ENCODE measurements around the gene TMEM179B.
A peak's percentile ranks its signal among the peaks of the same experiment; 100 is the strongest.
"Not testable (repeated sequence)": the region's sequence is repeated elsewhere in the genome, so short reads cannot be mapped to it uniquely, and the experiment has no call there.

The TMEM179B gene

GRCh38 chr11:62791501-62792201 is 4.4 kb downstream of the TMEM179B start, which contains the start of gene TMEM223:
Gene TMEM223, minus strand, starts transcription at chr11:62792006. Its CDS starts 12 bp downstream, at chr11:62791994.
- DNase-seq = peak; percentile 93

GRCh38 chr11:62792202-62792575 is 5.0 kb downstream of the TMEM179B start:
- no peak for DNase-seq

GRCh38 chr11:62794201-62794775 is 7.1 kb downstream of the TMEM179B start:
- DNase-seq = no peak

- no peak for DNase-seq
Observed at GRCh38 chr11:62796281-62796680, 9.1 kb downstream of the TMEM179B start.

DNA sequence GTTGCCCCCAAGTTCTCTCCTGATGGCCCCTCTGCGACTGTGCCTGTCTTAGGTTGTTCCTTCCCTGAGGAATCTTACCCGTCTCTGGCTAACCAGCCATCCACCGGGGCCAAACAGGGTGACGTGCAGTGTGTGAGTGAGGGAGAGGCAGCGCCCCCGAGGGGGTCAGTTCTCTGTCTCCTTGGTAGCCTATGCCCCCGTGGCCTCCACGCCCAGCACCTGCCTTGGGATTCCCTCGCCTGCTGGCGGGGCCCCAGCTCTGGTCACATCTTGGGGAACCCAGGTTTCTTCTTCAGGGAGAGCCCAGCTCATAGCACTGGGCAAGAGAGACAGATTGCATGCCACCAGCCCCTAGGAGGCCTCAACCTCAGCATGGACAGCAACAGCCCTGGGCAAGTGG is 12.3 kb downstream of the TMEM179B start:
- DNase-seq = no peak

DNA sequence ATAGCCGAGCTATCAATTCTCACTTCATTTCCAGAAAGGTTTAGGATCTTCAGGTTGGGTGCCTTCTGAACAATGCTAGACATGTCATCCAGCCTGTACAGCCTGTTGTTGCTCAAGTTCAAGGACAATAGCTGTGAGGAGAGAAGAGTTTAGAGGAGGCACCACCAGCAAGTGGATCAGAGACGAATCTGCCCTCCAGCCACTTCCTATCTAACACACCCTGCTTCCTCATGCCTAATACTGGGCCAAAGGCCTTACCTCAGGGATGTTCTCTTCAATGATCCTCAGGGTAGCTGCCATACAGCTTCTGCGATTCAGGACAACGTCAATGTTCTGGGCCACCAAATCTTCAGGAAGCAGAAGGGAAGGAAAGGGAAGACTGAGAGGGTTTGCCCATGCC is 13.9 kb downstream of the TMEM179B start:
- DNase-seq = no peak

GRCh38 chr11:62804310-62805075 is 17.3 kb downstream of the TMEM179B start:
- peak; percentile 27 for DNase-seq

DNA sequence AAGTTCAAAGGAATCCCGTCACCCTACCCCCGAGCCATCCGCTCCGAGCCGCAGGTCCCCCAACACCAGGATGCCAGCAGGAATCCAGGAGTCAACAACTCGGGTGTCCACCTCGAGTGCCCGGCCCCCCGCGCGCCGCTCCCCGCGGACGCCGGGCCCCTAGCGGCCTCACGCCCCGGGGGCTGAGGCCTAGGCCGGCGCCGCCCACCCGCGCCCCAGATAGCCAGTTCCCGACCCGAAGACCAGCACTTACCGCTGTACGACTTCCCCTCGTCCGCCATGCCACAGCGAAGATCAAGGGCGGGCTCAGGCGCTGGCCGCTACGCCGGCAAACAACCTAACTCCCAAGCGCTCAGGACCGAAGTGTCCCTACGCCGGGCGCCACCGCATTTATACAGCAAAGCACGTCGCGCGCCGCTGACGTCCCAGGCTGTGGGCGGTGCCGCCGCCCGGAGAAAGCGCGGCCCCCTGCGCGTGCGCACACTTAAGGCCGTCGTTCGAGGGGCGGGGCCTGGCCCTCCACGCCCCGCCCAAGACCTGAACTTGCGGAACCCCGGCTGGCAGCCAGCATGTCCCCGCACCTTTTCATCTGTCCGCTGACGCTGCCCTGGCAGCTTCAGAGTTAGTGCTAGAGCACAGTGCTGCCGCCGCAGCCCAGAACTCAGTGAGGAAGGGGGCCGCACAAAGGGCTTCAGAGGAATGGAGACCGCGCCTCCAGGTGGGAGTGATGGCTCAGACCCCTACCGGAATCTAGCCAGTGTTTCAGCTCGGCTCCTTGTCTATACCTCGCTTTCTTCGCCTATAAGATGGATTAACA is 18.1 kb downstream of the TMEM179B start, which contains the start of gene NXF1:
Gene NXF1 (minus strand): TSS at position 365 of the 817 bp plus-strand sequence. CDS start 84 bp downstream, at position 281.
- DNase-seq = peak; percentile 99

DNA sequence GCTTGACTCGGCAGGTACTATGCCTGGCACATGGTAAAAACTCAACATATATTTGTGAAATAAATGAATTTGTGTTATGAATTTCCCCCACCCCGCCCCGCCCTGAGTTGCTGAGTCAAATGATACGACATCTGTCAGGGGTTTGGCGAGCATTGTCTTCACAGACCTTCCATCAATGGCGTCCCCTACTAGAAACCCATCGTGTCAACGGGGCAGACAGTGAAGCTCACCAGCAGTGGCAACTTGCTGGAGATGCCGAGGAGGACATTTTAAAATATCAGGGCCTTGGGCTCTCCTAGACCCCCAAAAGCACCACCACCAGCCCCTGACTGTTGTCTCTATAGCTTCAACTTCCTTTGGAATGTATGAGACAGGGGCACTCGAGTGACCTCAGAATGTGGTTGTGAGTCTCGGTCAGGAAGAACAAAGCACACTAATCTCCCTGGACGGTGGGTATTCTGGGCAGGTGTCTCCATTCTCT is 18.8 kb downstream of the TMEM179B start:
- peak; percentile 60 for DNase-seq

DNA sequence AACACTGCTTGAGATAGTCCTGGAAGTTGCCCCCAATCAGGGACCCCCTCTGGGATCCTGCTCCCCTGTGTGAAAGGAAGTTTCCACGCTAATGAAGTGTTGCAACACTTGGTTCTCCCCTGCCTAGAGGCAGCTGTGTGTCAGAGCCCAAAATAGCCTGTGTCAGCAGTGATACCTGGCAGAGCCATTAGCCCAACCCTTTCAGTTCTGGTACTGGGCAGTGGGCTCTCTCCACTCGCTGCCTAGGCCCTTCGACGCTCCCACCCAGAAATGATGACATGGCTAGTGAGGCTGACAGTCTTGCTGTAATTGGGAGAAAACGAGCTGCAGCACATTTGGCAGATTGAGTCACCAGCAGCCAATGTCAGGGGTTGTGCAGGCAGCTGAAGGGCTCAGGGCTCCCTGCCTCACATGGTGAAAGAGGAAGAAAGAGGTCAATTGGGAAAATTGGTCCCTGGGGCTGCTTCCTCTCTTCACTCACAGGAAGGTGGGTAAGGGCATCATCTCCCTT is 19.5 kb downstream of the TMEM179B start:
- peak; percentile 89 for DNase-seq

DNA sequence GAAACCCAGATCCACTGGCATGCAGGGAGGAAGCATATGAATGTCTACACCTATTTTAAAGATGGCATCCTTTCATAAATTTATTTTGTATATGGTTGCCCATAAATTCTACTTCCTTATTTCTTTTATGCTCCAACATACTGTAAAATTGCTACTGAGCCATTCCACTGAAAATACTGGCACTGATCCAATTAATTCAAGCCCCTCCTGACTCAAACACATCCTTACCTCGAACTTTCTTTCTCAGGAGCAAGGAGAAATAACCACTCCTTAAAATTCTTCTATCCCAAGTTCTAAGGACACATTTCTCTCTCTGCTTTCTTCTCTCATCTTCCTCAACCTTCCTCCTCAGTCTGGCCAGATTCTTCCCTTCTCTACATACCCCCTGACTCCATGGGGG is 23.5 kb downstream of the TMEM179B start:
- DNase-seq = no peak

DNA sequence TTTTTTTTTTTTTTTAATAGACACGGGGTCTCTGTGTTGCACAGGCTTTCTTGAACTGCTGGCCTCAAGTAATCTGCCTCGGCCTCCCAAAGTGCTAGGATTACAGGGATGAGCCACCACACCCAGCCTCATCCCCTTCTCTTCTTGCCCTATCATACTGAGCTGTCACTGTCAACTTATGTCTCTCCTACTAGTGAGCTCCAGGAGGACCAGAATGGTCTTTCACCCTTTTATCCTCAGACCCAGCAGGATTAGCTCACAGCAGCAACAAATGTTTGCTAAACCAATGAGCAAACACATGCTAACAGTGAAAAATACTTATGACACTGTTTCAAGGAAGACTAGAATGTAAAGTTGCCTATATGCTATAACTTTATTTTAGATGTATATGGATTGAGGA is 24.5 kb downstream of the TMEM179B start:
- DNase-seq = no peak

GRCh38 chr11:62816557-62816956 is 29.4 kb downstream of the TMEM179B start:
- no peak for DNase-seq

DNA sequence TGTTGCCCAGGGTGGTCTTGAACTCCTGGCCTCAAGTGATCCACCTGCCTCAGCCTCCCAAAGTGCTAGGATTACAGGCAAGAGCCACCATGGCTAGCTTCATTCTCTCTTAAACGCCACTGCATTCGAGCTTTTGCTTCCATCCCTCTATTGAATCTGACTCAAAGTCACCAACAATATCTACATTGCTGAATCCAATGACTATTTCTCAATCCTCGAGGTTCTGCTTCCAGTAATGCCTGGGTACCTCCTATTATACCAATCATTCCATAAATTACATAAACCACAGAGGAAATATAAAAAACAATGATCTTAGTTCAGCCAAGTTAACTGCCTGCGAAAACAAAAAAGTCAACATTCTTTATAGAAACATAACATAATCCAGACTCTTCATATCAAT is 29.9 kb downstream of the TMEM179B start:
- no peak for DNase-seq

DNA sequence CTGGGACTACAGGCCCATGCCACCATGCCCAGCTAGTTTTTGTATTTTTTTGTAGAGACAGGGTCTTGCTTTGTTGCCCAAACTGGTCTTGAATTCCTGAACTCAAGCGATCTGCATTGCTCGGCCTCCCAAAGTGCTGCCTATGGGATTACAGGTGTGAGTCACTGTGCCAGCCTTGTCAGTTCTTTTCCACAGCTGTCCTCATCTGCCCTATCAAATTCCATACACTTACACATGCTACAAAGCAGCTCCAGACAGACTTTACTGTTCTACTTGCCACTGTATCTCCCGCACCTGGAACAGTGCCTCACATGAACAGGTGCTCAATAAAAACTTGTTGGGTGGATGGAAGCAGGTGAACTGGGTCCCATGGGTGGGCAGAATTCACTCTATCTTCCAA is 36.5 kb downstream of the TMEM179B start:
- DNase-seq = no peak

- not testable (repeated sequence) for DNase-seq
Observed at GRCh38 chr11:62828130-62828529, 40.9 kb downstream of the TMEM179B start.

DNA sequence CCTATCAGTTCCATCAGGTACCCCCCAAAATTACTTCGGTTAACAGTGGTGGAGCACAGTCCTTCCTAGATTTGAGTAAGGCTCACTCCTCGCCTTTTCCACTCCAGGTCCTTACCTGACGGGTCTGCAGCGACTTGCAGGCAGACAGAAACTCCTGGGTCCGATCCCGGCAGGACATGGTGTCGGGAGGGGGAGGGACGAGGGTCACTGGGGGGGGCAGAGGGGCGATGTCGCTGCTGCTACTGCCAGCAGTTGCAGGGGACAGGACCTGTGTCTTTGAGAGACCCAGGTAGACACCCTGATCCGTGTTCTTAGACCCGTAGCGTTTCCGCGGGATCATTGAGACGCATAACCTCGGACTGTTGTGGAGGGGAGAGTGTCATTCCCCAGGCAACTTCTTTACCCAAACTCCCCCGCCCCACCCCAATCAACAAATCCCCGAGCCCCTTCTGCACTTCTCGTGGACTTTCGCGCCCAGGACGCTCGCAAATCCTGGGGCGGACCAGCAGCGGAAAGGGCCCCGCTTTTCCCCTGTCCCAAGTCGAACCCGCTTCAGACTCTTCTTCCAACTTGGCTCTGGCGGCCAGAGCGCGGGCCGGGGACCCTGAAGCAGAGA is 43.8 kb downstream of the TMEM179B start:
- no peak for DNase-seq

DNA sequence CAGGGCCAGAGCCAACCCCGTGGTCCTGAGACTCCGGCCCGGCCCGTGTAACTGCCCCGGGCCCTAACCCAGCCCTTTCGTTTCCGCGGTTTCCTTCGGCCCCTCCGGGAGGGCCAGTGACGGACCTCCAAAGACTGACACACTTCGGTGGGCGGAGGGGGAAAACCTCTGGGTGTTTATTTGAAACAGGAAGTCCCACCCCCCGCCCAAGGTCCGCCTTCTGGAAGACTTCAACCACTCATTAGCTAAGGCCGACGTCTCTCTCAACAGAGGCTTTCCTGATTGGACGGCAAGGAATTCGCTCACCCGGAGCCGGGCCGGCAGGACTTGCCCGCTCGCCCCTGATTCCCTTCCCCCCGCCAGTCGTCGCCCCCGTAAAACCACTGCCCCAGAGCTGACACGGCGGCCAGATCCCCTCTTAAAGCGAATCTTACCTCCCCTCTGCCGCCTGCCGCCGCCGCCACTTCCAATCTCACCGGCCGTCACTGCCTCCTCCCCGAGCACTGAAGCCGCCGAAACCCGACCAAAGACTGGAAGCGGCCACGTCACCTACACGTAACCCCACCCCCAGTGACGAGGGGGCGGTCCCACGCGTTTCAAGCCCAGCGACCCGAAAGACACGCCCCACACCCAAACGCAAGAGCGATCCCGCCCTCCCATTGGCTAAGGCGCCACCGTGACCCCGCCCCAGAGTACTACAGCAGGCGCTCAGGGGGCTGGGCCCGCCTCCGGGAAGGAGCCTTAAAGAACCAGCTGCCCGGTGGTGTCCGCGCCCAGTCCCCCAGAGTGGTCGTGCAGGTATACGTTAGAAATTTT is 44.5 kb downstream of the TMEM179B start, which contains the start of gene STX5:
Gene STX5 (minus strand): TSS at position 532 of the 816 bp plus-strand sequence. CDS start 808 bp downstream, outside the sequence.
- DNase-seq = peak; percentile 100

- DNase-seq = peak; percentile 22
Observed at GRCh38 chr11:62832336-62833234, 45.4 kb downstream of the TMEM179B start, which contains the start of gene TEX54. Gene TEX54, minus strand, starts transcription at chr11:62832841.

DNA sequence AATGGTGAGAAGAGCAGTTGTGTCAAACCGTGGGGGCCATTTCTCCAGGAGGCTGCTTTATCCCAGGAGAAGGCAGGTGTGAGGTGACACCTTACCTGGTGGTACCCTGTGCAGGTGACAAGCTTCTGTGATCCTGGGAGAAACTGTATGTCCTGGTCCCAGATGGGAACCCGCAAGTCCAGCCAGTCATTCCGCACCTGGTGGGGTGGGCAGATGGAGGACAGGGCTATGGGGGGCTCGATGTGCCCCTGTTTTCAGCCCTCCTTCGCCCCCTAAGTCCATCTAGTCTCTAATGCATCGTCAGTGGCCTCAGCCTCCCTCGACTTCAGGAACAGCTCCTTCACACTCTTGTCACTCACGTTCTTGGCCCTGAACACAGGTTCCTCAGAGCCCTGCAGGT is 48.1 kb downstream of the TMEM179B start:
- no peak for DNase-seq

Data from RPMI8226 (cell line).